ENCODE measurements around the gene CLEC16A.

CLEC16A gene

DNA sequence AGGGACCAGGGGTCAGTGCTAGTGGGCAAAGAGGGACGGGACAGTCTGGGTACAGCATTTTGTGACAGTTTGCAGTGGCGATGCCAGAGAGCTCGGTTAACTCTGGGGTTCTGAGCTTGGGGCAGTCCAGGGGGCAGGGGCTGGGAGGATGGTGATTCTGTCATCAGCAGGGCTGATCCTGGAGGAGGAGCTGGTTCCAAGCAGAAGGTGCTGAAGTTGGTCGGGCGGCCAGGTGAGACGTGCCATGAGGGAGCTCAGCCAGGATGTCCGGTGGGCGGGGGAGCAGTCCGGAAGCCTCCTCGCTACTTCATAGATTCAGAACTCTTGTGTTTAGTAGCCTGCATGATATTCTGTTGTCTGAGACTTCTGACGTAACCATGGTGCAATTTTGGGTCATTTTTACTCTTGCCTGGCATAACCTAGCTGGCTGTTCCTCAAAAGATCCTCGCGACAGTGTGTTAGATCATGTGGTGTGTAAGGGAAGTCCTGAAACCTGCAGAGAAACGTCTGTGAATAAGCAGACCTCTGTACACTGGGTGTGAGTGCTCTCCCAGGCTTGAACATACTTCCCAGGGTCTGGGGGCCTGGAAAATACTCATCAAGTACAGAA lies 122.0 kb downstream of the CLEC16A start:
- DNase-seq = no peak

DNA sequence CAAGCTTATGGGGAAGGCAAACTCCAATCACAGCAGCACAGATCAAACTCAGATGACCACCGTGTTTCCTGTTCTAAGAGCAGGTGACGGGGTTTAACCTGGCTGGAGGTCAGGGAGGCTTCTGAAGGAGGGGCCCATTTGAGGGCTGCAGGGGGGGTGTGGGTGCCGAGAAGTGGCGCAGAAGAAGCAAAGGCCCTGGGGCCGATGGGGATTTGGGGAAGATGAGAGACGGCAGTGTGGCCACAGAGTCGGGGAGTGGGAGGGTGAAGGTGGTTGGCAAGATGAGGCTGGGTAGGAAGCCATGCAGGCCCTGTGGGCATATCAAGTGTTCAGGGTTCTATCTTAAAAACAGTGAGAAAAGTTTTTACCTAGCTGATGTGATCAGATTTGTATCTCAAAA lies 122.9 kb downstream of the CLEC16A start:
- no peak for DNase-seq

DNA sequence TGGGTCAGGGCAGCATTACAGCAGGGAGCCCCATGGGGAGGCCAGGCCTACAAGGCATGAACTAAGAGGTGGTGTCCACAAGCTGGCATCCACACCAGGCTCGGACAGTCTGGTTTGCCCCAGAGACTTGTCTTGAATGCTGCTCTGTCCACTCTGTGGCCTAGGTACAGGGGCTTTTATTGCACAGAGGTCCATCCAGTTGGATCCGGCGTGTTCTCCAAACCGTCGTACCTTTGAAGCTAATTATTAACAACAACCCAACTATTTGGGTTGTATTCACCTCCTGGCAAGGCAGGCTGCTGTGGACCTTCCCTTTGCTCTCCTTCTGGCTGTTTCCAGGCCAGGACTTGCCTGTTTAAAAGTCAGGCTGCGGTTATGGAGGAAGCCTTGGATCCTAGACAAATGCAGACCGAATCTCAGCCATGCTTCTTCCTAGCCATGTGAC lies 123.4 kb downstream of the CLEC16A start:
- no peak for DNase-seq

DNA sequence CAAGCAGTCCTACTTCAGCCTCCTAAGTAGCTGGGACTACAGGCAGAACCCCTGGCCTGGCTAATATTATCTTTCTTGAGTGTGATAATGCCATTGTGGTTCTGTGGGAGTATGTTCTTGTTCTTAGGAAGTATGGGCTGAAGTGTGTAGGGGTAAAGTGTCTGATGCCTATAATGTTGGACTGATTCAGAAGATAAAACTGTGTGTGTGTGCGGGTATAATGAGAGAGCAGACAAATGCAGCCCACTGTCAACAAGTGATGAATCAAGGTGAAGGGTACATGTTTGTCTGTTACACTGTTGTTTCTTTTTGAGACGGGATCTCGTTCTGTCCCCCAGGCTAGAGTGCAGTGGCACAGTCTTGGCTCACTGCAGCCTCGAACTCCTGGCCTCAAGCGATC lies 127.5 kb downstream of the CLEC16A start:
- DNase-seq = no peak

GRCh38 chr16:11072420-11073153 lies 128.2 kb downstream of the CLEC16A start:
- DNase-seq = no peak

DNA sequence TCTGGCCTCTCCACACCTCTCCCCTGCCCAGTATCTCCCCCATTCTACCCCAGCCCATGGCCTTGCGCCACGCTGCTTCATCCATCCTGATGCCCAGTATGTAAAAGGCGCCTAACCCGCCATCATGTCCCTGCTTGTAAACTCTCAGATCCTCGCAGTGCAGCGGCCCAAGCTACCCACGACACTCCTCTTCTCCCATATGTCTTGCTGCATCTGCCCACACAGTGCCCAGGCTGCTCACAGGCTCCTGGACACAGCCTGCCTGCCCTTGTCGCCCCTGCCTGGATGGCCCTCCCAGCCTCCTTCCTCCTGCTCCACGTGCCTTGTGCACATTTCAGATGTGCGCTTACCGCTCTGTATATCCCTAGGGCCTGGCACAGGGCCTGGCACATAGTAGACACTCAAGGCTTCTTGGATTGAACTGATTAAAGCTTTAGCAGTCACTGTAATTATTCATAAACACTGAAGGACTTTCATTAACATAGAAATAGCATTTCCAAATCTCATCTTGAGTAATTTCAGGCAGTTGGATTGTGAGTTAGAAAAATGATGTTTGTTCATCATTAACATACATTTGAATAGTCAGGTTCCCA lies 129.1 kb downstream of the CLEC16A start:
- DNase-seq = no peak

GRCh38 chr16:11074131-11074530 lies 129.8 kb downstream of the CLEC16A start:
- no peak for DNase-seq

DNA sequence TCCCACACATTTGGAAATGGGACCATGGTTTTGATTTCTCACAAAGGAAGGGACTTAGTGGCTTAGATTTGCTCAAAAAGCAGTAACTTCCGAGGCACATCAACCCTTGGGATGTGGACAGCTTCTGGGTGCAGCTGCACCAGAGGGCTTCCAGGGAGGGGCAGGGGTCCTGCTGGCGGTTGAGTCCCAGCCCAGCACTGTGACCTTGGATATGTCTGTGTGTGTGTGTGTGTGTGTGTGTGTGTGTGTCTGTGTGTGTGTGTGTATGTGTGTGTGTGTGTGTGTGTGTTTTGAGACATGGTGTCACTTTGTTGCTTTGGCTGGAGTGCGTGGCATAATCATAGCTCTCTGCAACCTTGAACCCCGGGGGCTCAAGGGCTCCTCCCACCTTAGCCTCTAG lies 130.8 kb downstream of the CLEC16A start:
- no peak for DNase-seq

DNA sequence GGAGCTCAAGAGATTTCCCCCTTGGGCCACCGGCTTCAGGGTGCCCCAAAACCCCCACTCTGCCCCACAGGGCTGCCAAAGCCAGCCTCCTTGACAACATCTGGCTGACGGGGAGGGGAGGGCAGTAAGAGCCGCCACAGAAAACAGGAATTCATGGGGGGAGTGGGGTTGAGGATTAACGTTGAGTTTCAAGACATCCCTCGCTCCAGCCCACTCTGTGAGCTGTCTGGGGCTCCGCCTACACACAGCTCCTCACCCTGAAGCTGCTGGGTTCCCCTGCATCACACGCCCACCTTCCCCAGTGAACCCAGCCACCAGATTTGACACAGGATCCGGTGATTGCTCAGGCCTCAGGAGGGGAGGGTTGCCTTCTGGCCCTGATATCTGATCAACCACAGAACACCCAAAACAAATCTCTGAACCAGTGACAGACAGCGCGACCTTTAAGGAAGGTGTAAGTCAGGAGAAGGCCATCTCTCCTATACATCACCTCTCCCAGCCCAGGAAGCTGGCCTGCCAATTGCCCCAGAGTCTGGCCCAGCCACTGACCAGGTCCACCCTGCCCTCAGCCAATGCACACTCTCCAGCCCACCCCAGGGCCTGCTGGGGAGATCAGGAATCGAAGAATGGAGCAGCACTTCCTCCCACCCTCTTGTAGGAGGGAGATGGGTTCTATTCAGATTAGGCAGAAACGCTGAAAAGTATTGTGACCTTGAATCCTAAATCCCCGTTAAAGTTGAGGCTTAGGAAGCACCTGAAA lies 132.1 kb downstream of the CLEC16A start:
- no peak for DNase-seq

- no peak for DNase-seq
These were observed 134.6 kb downstream of the CLEC16A start for GRCh38 chr16:11078812-11079459.

DNA sequence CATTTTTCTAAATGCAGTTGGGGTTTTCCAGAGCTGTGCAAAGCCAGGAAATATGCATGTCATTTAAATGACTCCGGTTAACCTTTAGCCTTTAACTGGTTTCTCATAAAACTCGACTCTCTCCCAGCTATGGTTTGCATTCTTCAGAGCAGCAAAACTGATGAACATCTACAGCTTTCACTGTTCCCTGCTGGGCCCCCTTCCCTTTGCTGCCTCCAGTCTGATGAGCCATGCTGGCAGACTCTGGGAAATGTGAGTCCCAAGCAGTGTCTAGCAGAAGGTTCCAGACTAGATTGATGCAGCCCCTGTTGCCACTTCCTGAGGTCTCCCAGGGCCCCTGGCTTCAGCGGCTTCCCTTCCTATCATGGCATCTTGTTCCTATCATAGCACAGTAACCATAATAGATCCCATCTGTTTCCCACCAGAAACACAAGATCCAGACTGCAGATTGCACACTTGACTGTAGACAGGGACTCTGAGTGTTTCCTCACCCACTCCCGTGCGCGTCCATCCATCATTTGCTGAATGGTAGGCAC lies 135.4 kb downstream of the CLEC16A start:
- DNase-seq = no peak

DNA sequence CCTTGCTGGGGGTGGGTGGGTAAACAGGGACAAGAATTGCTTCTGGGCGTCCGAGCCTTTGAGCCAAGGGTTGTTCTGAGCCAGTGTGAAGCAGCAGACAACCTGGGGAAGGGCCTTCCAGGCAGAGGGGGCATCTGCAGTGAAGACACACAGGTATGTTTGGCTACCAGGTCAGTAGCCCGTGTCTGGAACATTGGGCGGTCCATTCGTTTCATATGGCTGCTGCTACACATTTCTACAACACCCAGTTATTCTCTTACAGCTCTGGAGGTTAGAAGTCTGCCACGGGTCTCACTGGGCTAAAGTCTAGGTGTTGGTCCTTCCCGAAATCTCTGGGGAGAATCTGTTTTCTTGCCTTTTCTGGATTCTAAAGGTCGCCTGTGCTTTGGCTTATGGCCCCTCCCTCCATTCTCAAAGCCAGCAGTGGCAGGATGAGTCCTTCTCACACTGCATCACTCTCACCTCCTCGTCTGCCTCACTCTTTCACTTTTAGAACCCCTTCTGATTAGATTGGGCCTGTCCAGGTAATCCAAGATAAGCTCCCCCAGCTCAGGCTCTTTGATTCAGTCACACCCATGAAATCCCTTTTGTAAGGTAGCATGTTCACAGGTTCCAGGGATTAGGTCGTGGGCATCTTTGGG lies 136.1 kb downstream of the CLEC16A start:
- no peak for DNase-seq

GRCh38 chr16:11080999-11081630 lies 136.8 kb downstream of the CLEC16A start:
- no peak for DNase-seq

- no peak for DNase-seq
These were observed 137.9 kb downstream of the CLEC16A start for GRCh38 chr16:11082108-11082859.

GRCh38 chr16:11082860-11083388 lies 138.6 kb downstream of the CLEC16A start:
- no peak for DNase-seq

- no peak for DNase-seq
These were observed 140.1 kb downstream of the CLEC16A start for GRCh38 chr16:11084484-11084875.

- DNase-seq = no peak
These were observed 140.6 kb downstream of the CLEC16A start for GRCh38 chr16:11084876-11085485.

GRCh38 chr16:11085916-11086315 lies 141.6 kb downstream of the CLEC16A start:
- DNase-seq = no peak

DNA sequence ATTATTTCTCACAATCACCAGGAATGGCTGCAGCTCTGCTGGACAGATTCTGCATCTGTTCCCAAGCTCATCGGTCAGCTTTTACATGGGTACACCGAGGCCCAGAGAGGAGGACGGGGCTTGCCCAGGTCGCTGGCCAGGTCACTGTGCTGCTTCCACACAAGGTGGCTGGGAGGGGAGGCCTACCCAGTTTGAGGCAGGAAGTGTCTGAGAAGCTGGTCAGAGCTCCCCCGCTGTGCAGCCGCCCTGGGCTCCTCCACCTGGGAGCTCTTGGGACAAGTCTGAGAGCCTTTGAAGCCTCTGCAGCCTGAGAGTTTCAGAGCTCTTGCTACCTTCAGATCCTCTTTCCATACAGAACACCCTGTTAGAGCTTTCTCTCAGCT lies 143.3 kb downstream of the CLEC16A start:
- no peak for DNase-seq

DNA sequence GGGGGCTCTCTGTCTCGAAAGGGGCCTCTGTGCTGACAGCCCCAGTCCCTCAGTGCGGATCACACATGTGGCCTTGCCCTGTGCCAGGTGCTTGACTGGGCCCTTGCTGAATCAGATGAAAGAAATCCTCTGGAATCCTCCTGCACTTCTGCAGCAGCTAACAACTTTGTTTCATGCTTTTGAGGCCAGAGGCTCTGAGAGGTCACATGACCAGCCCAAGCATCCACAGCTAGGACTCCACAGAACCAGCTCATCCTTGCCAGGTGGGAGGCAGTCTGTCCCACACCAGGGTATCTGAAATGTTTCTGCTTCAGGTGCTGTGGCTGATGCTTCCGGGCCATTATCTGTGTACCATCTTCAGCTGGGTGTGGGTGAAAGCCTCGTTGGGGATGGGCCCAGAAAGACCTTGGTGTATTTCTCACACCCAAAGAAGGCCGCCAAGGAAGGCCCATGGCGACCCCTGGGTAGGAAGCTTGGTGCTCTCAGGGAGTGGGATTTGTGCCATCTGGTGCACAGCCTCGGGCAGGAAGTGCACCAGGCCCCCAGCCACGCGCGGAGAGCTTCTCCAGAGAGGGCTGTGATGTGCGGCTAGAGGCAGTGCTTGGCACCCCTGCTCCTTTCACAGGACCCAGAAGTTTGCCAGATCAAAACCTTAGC lies 143.8 kb downstream of the CLEC16A start:
- DNase-seq = no peak
